ENCODE data around the gene FARP2. TPM values are rescaled to one million over a fixed set of nuclear protein-coding genes. Genes with fewer than 3 reads are reported as not detected.

FARP2 gene
- total and polyA plus RNA-seq, 2 of the 13 experiments (the other 11 are each of a cell fraction or from before 2014, with no cell fraction given) = 28.0 to 45.4 TPM

- CTCF ChIA-PET (ENCODE audit: low intra/inter-chr PET ratio, low total read pairs) = no interaction called here
- no peak for FAIRE-seq
- Histone ChIP-seq H4K20me1 (ENCODE audit: insufficient read depth, low read length) (no peaks in the 10 kb centered on the region), H3K9me3 (ENCODE audit: low read length) (no peaks in the 10 kb centered on the region), H3K9ac (ENCODE audit: insufficient read depth, low read depth, low read length) (no peak overlapping the region), H2AFZ (ENCODE audit: low read length) (no peak overlapping the region), H3K4me3 (replicated peaks in 1 of 3; ENCODE audit: insufficient read depth in 1 of 3, low read depth in 2 of 3, low read length in 3 of 3) (no peak overlapping the region), H3K4me1 (ENCODE audit: insufficient read depth, low read length) (peaks cover 29% of the 10 kb centered on the region), H3K79me2 (ENCODE audit: insufficient read depth, low read length) (no peaks in the 10 kb centered on the region), H3K27ac (ENCODE audit: extremely low read length, insufficient read depth, low read length) (no peak overlapping the region), H3K36me3 (replicated peaks in 1 of 2; ENCODE audit: control insufficient read depth in 1 of 2, insufficient read depth in 2 of 2, low read length in 2 of 2) (peaks cover 2 to 3% of the 10 kb centered on the region in 2 experiments; a peak in 1 of 5 replicates), H3K4me2 (ENCODE audit: low read depth, low read length) (no peak overlapping the region), H3K27me3 (ENCODE audit: control insufficient read depth in 1 of 2, insufficient read depth in 2 of 2, low read length in 2 of 2) (no peaks in the 10 kb centered on the region)
- no peak for TF ChIP-seq RAD51 (IDR thresholded peaks at IDR 0.05; ENCODE audit: borderline replicate concordance)
- no peak for TF ChIP-seq ELF3 (CRISPR knock-in tag; IDR thresholded peaks at IDR 0.05)
- TF ChIP-seq CHCHD3 (CRISPR knock-in tag; IDR thresholded peaks at IDR 0.05) = no peak
- TF ChIP-seq MZF1 (CRISPR knock-in tag; IDR thresholded peaks at IDR 0.05; ENCODE audit: borderline replicate concordance) = no peak
- no peak for TF ChIP-seq MED13 (CRISPR knock-in tag; IDR thresholded peaks at IDR 0.05)
- no peak for TF ChIP-seq GMEB1 (CRISPR knock-in tag; IDR thresholded peaks at IDR 0.05; ENCODE audit: borderline replicate concordance)
- TF ChIP-seq, protein P1, sequence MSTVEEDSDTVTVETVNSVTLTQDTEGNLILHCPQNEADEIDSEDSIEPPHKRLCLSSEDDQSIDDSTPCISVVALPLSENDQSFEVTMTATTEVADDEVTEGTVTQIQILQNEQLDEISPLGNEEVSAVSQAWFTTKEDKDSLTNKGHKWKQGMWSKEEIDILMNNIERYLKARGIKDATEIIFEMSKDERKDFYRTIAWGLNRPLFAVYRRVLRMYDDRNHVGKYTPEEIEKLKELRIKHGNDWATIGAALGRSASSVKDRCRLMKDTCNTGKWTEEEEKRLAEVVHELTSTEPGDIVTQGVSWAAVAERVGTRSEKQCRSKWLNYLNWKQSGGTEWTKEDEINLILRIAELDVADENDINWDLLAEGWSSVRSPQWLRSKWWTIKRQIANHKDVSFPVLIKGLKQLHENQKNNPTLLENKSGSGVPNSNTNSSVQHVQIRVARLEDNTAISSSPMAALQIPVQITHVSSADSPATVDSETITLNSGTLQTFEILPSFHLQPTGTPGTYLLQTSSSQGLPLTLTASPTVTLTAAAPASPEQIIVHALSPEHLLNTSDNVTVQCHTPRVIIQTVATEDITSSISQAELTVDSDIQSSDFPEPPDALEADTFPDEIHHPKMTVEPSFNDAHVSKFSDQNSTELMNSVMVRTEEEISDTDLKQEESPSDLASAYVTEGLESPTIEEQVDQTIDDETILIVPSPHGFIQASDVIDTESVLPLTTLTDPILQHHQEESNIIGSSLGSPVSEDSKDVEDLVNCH (CRISPR knock-in tag; IDR thresholded peaks at IDR 0.05) = no peak
- no peak for TF ChIP-seq ZNF580 (CRISPR knock-in tag; IDR thresholded peaks at IDR 0.05; ENCODE audit: borderline replicate concordance, low read depth)
- no peak for TF ChIP-seq GLMP (CRISPR knock-in tag; IDR thresholded peaks at IDR 0.05; ENCODE audit: borderline replicate concordance)
- no peak for TF ChIP-seq NAIF1 (CRISPR knock-in tag; IDR thresholded peaks at IDR 0.05; ENCODE audit: borderline replicate concordance)
- no peak for TF ChIP-seq ZNF777 (CRISPR knock-in tag; IDR thresholded peaks at IDR 0.05)
- TF ChIP-seq ZNF614 (CRISPR knock-in tag; IDR thresholded peaks at IDR 0.05; ENCODE audit: borderline replicate concordance) = no peak
- TF ChIP-seq, protein P2, sequence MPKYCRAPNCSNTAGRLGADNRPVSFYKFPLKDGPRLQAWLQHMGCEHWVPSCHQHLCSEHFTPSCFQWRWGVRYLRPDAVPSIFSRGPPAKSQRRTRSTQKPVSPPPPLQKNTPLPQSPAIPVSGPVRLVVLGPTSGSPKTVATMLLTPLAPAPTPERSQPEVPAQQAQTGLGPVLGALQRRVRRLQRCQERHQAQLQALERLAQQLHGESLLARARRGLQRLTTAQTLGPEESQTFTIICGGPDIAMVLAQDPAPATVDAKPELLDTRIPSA (CRISPR knock-in tag; IDR thresholded peaks at IDR 0.05; ENCODE audit: borderline replicate concordance) = no peak
- TF ChIP-seq ZNF891 (CRISPR knock-in tag; IDR thresholded peaks at IDR 0.05) = no peak
- no peak for DNase-seq (ENCODE audit: low spot score)
- in situ Hi-C loops (cut with HindIII; ENCODE audit: extremely low pct_ligation_motif_present, low pct_unique_long_range_greater_than_20kb) = no loop called here
- WGBS (ENCODE audit: low lambda C conversion rate) = 91% methylated on average over 9 of the region's 9 CpGs
- POLR2A ChIA-PET = no interaction called here
- intact Hi-C loops (cut with micrococcal nuclease; ENCODE audit: unreplicated experiment) = no loop called here
- no peak for ATAC-seq
- BruUV-seq (replicated peaks) = no TSS peak
Measured at GRCh38 chr2:241483305-241483704, 127.2 kb downstream of the FARP2 start.

All from HepG2 (cell line).